Tibial nerve (tissue), 4 donors: Measurements from ENCODE around the gene MCCC1. TPM values are rescaled to one million over a fixed set of nuclear protein-coding genes. Genes with fewer than 3 reads are reported as not detected.

ENCODE experiments used
- DNase-seq, 2 donors: peaks; one replicate each; pipeline ENCODE4 v3.0.0-alpha.2; 2019; ENCODE audit warnings: low spot score in 2 of 2
- H3K27ac ChIP-seq, 4 donors: fragments of 200-600 bp; sonication (generic) in 3 of 4; one replicate each; pipeline ENCODE4 v1.5.1; 2017 to 2019; ENCODE audit warnings: mild to moderate bottlenecking in 1 of 4
- H3K27me3 ChIP-seq, 2 donors: fragments of 200-600 bp; sonication (generic) in 1 of 2; one replicate each; pipeline versions ENCODE4 v1.5.1 to v1.6.0; 2017 to 2019
- H3K36me3 ChIP-seq, 3 donors: fragments of 200-600 bp; sonication (generic); one replicate each; pipeline ENCODE4 v1.5.1; 2018 to 2019
- H3K4me1 ChIP-seq, 4 donors: fragments of 200-600 bp; sonication (generic) in 3 of 4; one replicate each; pipeline ENCODE4 v1.5.1; 2017 to 2019
- H3K4me3 ChIP-seq, 4 donors: fragments of 200-600 bp; sonication (generic) in 3 of 4; one replicate each; pipeline ENCODE4 v1.5.1; 2017 to 2019; ENCODE audit warnings: mild to moderate bottlenecking in 1 of 4, moderate library complexity in 1 of 4
- H3K9me3 ChIP-seq, 4 donors: fragments of 200-600 bp; sonication (generic) in 3 of 4; one replicate each; pipeline ENCODE4 v1.5.1; 2017 to 2019
- CTCF ChIP-seq, 5 experiments: fragments of 200-600 bp in 3 of 5; fragments of 450-650 bp in 2 of 5; sonication (generic) in 3 of 5; IDR thresholded peaks; one replicate each; pipeline ENCODE4 v1.5.1; 2016 to 2019; ENCODE audit warnings: antibody characterized with exemption in 5 of 5, mild to moderate bottlenecking in 3 of 5, moderate library complexity in 2 of 5
- EP300 ChIP-seq, 2 donors: sonication (generic); formaldehyde crosslinking; IDR thresholded peaks; one replicate each; pipeline ENCODE4 v1.6.1; 2017; ENCODE audit warnings: antibody characterized with exemption in 2 of 2, mild to moderate bottlenecking in 1 of 2
- POLR2A ChIP-seq, 2 donors: fragments of 450-650 bp; IDR thresholded peaks; one replicate each; pipeline ENCODE4 v1.6.1; 2017; ENCODE audit warnings: antibody characterized with exemption in 2 of 2, mild to moderate bottlenecking in 2 of 2, moderate library complexity in 2 of 2
- WGBS, 2 donors: methylation state at CpG; one replicate each; pipeline ENCODE4 v1.1.5; 2018; 5-methylcytosine and 5-hydroxymethylcytosine counted together
- total RNA-seq, 4 donors: library from RNA; depleted of rRNA; stranded (reverse); fragments of >200 nt; gene quantifications; one replicate each; pipeline ENCODE4 v1.1.0, GENCODE V29; 2016

MCCC1 gene
- total RNA-seq, 4 donors from 2014 or later = 39.9 to 61.2 (median 48.1) TPM

- no peaks in the 10 kb centered on the region for H3K27me3 ChIP-seq
- peaks cover 0 to 15% (median 3%) of the 10 kb centered on the region in 4 donors for H3K9me3 ChIP-seq
- no peak overlapping the region for H3K27ac ChIP-seq
- H3K36me3 ChIP-seq = no peaks in the 10 kb centered on the region
- H3K4me1 ChIP-seq = no peaks in the 10 kb centered on the region
- H3K4me3 ChIP-seq = no peak overlapping the region
- no peak for TF ChIP-seq POLR2A (IDR thresholded peaks at IDR 0.05)
- TF ChIP-seq EP300 (IDR thresholded peaks at IDR 0.05) = no peak
- TF ChIP-seq CTCF (IDR thresholded peaks at IDR 0.05) = no peak
- no peak for DNase-seq
- WGBS, 2 donors = 46 to 56% methylated on average over 6 of the region's 6 CpGs
Observed at GRCh38 chr3:183132409-183132808, 33.1 kb upstream of the MCCC1 start.

DNA sequence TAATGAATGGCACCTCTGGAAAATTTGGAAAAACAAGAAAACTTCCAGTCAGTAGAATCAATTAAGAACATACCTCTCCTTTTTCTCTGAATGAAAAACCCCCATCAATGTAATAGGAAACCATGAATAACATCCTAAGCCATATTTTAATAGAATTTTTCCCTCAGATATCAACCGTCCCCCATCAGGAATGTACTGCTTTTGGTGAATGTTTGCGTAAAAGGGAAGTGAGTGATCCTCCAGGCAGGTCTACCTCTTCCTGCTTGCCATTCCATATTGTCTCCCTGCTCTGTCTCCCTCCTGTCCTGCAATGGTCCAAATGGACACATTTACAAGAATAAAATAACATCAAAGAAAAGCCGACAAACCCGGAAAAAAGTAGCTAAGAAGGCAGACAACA is 32.4 kb upstream of the MCCC1 start:
- TF ChIP-seq CTCF (IDR thresholded peaks at IDR 0.05) = no peak
- no peak for TF ChIP-seq EP300 (IDR thresholded peaks at IDR 0.05)
- TF ChIP-seq POLR2A (IDR thresholded peaks at IDR 0.05) = no peak
- H3K36me3 ChIP-seq = no peaks in the 10 kb centered on the region
- H3K27me3 ChIP-seq = no peaks in the 10 kb centered on the region
- no peak overlapping the region for H3K4me3 ChIP-seq
- DNase-seq = no peak
- H3K27ac ChIP-seq = no peak overlapping the region
- 57 to 68% methylated on average over 4 of the region's 4 CpGs for WGBS, 2 donors
- H3K9me3 ChIP-seq = peaks cover 0 to 15% (median 3%) of the 10 kb centered on the region in 4 donors
- no peaks in the 10 kb centered on the region for H3K4me1 ChIP-seq

DNA sequence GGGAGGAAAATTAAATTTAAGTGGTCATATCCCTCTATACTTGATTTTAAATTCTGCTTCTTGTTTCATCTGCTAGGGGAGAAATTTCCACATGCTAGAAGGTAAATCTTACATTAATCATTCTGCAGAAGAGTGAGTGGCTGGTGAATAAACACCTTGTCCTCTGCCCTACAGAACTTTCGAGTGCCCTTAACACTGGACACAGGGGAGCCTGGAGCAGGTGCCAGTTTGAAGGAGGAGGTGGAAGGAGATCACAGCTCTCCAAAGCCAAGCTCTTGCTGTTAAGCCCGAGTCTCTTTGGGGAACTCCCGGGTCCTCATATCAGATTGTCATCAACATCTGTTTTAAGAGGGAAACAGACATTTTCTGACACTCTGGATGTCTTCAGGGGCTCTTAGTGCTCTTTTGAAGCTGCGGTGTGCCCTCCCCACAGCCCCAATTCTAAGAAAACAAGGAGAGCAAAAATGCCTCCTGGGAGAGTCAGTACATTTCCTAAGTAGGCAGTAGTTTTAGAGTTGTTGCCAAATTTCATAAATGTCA is 32.0 kb upstream of the MCCC1 start:
- Histone ChIP-seq H3K36me3 (no peaks in the 10 kb centered on the region), H3K9me3 (peaks cover 0 to 15% (median 3%) of the 10 kb centered on the region in 4 donors), H3K27me3 (no peaks in the 10 kb centered on the region), H3K4me1 (no peaks in the 10 kb centered on the region), H3K4me3 (no peak overlapping the region), H3K27ac (no peak overlapping the region)
- TF ChIP-seq POLR2A (IDR thresholded peaks at IDR 0.05) (no peak), EP300 (IDR thresholded peaks at IDR 0.05) (no peak), CTCF (IDR thresholded peaks at IDR 0.05) (no peak)
- WGBS, 2 donors = 57 to 68% methylated on average over 4 of the region's 4 CpGs
- no peak for DNase-seq

DNA sequence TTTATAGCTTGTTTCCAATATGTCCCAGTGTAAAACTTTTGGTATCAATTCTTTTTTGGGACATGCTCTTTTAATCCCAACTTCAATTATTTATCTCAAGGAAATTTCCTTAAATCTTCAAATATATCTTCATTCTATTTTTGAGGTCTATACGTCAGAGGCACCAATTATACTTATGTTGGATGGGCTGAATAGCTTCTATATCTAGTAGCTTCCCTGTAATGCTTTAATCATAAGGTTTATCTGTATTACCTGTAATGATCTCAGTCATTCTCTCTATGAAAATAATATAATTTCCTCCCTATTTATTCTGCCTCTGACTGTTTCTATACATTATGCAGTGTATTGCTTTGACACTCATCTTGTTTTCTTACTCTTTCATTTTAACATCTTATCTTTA is 29.9 kb upstream of the MCCC1 start:
- H3K4me1 ChIP-seq = no peaks in the 10 kb centered on the region
- H3K36me3 ChIP-seq = no peaks in the 10 kb centered on the region
- TF ChIP-seq EP300 (IDR thresholded peaks at IDR 0.05) (no peak), POLR2A (IDR thresholded peaks at IDR 0.05) (no peak), CTCF (IDR thresholded peaks at IDR 0.05) (no peak)
- no peak overlapping the region for H3K27ac ChIP-seq
- H3K27me3 ChIP-seq = no peaks in the 10 kb centered on the region
- WGBS, 2 donors = 85% methylated on average over 1 of the region's 1 CpG
- H3K4me3 ChIP-seq = no peak overlapping the region
- peaks cover 0 to 15% (median 3%) of the 10 kb centered on the region in 4 donors for H3K9me3 ChIP-seq
- no peak for DNase-seq

DNA sequence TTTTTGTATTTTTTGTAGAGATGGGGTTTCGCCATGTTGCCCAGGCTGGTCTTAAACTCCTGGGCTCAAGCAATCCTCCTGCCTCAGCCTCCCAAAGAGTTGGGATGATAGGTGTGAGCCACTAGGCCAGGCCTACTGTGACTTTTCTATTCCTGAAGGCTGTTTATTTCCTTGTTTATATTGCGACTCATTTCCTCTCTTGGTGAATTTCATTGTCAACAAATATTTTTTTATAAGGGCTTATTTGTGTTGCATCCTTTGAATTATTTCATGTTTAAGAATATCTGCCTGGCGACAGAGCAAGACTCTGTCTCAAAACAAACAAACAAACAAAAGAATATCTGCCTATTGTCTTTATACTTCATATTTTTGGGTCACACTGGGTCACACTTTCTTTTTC is 29.4 kb upstream of the MCCC1 start:
- WGBS, 2 donors = 94 to 97% methylated on average over 3 of the region's 3 CpGs
- H3K27me3 ChIP-seq = no peaks in the 10 kb centered on the region
- no peak overlapping the region for H3K4me3 ChIP-seq
- no peaks in the 10 kb centered on the region for H3K4me1 ChIP-seq
- H3K27ac ChIP-seq = no peak overlapping the region
- peaks cover 0 to 15% (median 3%) of the 10 kb centered on the region in 4 donors for H3K9me3 ChIP-seq
- no peaks in the 10 kb centered on the region for H3K36me3 ChIP-seq
- TF ChIP-seq EP300 (IDR thresholded peaks at IDR 0.05) (no peak), CTCF (IDR thresholded peaks at IDR 0.05) (no peak), POLR2A (IDR thresholded peaks at IDR 0.05) (no peak)
- DNase-seq = no peak
